ENCODE results near the gene SLC25A14.
A peak's percentile ranks its signal among the peaks of the same experiment; 100 is the strongest.

SLC25A14 gene

DNA sequence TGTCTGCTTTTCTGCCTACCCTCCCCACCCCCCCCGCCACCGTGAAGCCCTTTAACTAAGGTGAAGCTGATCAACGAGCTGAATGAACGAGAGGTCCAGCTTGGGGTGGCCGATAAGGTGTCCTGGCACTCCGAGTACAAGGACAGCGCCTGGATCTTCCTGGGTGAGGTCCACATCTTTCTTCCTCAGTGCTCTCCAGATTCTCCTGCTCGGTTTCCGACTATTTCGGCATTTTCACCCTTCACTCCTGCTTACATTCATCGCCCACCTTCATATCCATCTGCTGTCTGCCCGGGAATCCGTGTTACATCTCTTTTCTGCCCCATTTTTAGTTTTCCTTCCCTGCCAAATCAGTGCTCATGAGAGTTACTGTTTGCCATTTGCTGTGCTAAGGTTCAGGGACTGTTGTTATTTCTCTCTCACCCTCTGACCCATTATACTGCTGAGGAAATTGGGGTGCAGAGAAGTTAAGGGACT lies 62.5 kb downstream of the SLC25A14 start:
- H3K79me2 ChIP-seq (ENCODE audit: insufficient read depth, low read length): 0 out of 2 replicates have a peak, but pooled peaks cover 6% of the 10 kb centered on the region
- peak overlapping the region; percentile 98 for H3K4me2 ChIP-seq (ENCODE audit: low read length)
- TF ChIP-seq EZH2 (IDR thresholded peaks at IDR 0.05; ENCODE audit: borderline replicate concordance, low read length): no peak
- TF ChIP-seq, protein P1, sequence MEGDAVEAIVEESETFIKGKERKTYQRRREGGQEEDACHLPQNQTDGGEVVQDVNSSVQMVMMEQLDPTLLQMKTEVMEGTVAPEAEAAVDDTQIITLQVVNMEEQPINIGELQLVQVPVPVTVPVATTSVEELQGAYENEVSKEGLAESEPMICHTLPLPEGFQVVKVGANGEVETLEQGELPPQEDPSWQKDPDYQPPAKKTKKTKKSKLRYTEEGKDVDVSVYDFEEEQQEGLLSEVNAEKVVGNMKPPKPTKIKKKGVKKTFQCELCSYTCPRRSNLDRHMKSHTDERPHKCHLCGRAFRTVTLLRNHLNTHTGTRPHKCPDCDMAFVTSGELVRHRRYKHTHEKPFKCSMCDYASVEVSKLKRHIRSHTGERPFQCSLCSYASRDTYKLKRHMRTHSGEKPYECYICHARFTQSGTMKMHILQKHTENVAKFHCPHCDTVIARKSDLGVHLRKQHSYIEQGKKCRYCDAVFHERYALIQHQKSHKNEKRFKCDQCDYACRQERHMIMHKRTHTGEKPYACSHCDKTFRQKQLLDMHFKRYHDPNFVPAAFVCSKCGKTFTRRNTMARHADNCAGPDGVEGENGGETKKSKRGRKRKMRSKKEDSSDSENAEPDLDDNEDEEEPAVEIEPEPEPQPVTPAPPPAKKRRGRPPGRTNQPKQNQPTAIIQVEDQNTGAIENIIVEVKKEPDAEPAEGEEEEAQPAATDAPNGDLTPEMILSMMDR (IDR thresholded peaks at IDR 0.05; ENCODE audit: low read length): no peak
- no peaks in the 10 kb centered on the region for H3K9me3 ChIP-seq (ENCODE audit: low read length)
- peaks cover 15% of the 10 kb centered on the region for H3K4me1 ChIP-seq (ENCODE audit: insufficient read depth, low read length, severe bottlenecking)
- H3K36me3 ChIP-seq (ENCODE audit: insufficient read depth, low read length): peaks cover 14% of the 10 kb centered on the region; the same call in 1 of the 2 replicates
- H3K9ac ChIP-seq (ENCODE audit: low read length): peak overlapping the region; percentile 89
- H3K27me3 ChIP-seq (ENCODE audit: insufficient read depth, low read length): no peaks in the 10 kb centered on the region
- H3K9me2 ChIP-seq (ENCODE audit: low read depth, low read length): no peaks in the 10 kb centered on the region
- no peaks in the 10 kb centered on the region for H3F3A ChIP-seq (ENCODE audit: insufficient read depth, low read length)
- peak overlapping the region; percentile 92 for H3K4me3 ChIP-seq (ENCODE audit: low read depth, low read length, poor library complexity, severe bottlenecking)
- no peak overlapping the region for H2AFZ ChIP-seq (ENCODE audit: low read length)
- no peak overlapping the region for H3K27ac ChIP-seq (ENCODE audit: low read depth, low read length, poor library complexity, severe bottlenecking)
- H4K20me1 ChIP-seq (ENCODE audit: insufficient read depth, low read length): no peaks in the 10 kb centered on the region

DNA sequence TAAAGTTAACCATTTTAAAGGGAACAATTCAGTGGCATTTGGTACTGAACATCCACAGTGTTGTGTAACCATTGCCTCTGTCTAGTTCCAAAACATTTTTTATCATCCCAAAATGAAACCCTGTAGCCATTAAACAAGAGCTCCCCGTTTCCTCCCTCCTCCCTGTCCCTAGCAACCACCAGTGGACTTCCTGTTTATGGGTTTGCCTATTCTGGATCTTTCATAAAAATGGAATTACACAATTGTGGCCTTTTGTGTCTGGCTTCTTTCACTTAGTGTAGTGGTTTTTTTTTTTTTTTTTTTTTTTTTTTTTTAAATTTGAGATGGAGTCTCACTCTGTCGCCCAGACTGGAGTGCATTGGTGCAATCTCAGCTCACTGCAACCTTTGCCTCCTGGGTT lies 73.7 kb downstream of the SLC25A14 start:
- no peak overlapping the region for H3K4me2 ChIP-seq (ENCODE audit: low read length)
- H3K27ac ChIP-seq (ENCODE audit: low read depth, low read length, poor library complexity, severe bottlenecking): no peak overlapping the region
- H2AFZ ChIP-seq (ENCODE audit: low read length): no peak overlapping the region
- H3K9me3 ChIP-seq (ENCODE audit: low read length): no peaks in the 10 kb centered on the region
- H3K27me3 ChIP-seq (ENCODE audit: insufficient read depth, low read length): no peaks in the 10 kb centered on the region
- no peaks in the 10 kb centered on the region for H4K20me1 ChIP-seq (ENCODE audit: insufficient read depth, low read length)
- H3F3A ChIP-seq (ENCODE audit: insufficient read depth, low read length): no peaks in the 10 kb centered on the region
- peaks cover 31% of the 10 kb centered on the region for H3K36me3 ChIP-seq (ENCODE audit: insufficient read depth, low read length)
- no peaks in the 10 kb centered on the region for H3K9me2 ChIP-seq (ENCODE audit: low read depth, low read length)
- no peak overlapping the region for H3K9ac ChIP-seq (ENCODE audit: low read length)
- no peak overlapping the region for H3K4me3 ChIP-seq (ENCODE audit: low read depth, low read length, poor library complexity, severe bottlenecking)
- no peaks in the 10 kb centered on the region for H3K79me2 ChIP-seq (ENCODE audit: insufficient read depth, low read length)
- H3K4me1 ChIP-seq (ENCODE audit: insufficient read depth, low read length, severe bottlenecking): peaks cover 10% of the 10 kb centered on the region
- TF ChIP-seq, protein P1 (IDR thresholded peaks at IDR 0.05; ENCODE audit: low read length): no peak
- TF ChIP-seq EZH2 (IDR thresholded peaks at IDR 0.05; ENCODE audit: borderline replicate concordance, low read length): no peak

DNA sequence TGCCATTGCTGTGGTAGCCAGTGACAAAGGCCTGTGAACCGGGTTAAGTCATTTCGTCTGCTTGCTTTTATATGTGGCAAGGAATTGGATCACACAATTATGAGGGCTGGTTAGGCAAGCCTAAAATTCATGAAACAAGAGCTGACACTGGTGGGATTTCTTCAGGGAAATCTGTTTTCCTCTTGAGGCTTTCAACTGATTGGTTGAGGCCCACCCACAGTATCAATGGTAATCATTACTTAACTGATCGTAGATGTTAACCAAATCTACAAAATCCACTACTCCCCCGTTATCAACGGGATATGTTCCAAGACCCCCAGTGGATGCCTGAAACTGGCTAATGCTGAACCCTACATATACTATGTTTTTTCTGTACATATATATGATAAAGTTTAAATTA lies 75.1 kb downstream of the SLC25A14 start:
- TF ChIP-seq EZH2 (IDR thresholded peaks at IDR 0.05; ENCODE audit: borderline replicate concordance, low read length): no peak
- TF ChIP-seq, protein P1 (IDR thresholded peaks at IDR 0.05; ENCODE audit: low read length): no peak
- H3K9me2 ChIP-seq (ENCODE audit: low read depth, low read length): no peaks in the 10 kb centered on the region
- H2AFZ ChIP-seq (ENCODE audit: low read length): no peak overlapping the region
- no peaks in the 10 kb centered on the region for H3K9me3 ChIP-seq (ENCODE audit: low read length)
- peaks cover 10% of the 10 kb centered on the region for H3K4me1 ChIP-seq (ENCODE audit: insufficient read depth, low read length, severe bottlenecking)
- no peak overlapping the region for H3K4me2 ChIP-seq (ENCODE audit: low read length)
- H3K27me3 ChIP-seq (ENCODE audit: insufficient read depth, low read length): no peaks in the 10 kb centered on the region
- H3K79me2 ChIP-seq (ENCODE audit: insufficient read depth, low read length): no peaks in the 10 kb centered on the region
- H3K36me3 ChIP-seq (ENCODE audit: insufficient read depth, low read length): peaks cover 21% of the 10 kb centered on the region
- no peak overlapping the region for H3K4me3 ChIP-seq (ENCODE audit: low read depth, low read length, poor library complexity, severe bottlenecking)
- no peaks in the 10 kb centered on the region for H4K20me1 ChIP-seq (ENCODE audit: insufficient read depth, low read length)
- H3K27ac ChIP-seq (ENCODE audit: low read depth, low read length, poor library complexity, severe bottlenecking): no peak overlapping the region
- no peak overlapping the region for H3K9ac ChIP-seq (ENCODE audit: low read length)
- no peaks in the 10 kb centered on the region for H3F3A ChIP-seq (ENCODE audit: insufficient read depth, low read length)
